ENCODE measurements around the gene PACSIN2.

The PACSIN2 gene

GRCh38 chr22:42891008-42891407 is 123.9 kb downstream of the PACSIN2 start:
- H3K4me3 ChIP-seq (ENCODE audit: low read depth, low read length): no peak overlapping the region
- no peak for DNase-seq (ENCODE audit: low read depth)
- no peak for TF ChIP-seq CTCF (IDR thresholded peaks at IDR 0.05; ENCODE audit: insufficient read depth, low read depth, low read length, missing control alignments)

- peak overlapping the region; percentile 50 for H3K4me3 ChIP-seq (ENCODE audit: low read depth, low read length)
- TF ChIP-seq CTCF (IDR thresholded peaks at IDR 0.05; ENCODE audit: insufficient read depth, low read depth, low read length, missing control alignments): no peak
- peak; percentile 94 for DNase-seq (ENCODE audit: low read depth)
These were observed 125.6 kb downstream of the PACSIN2 start for GRCh38 chr22:42889304-42889703.

- no peak for DNase-seq (ENCODE audit: low read depth)
- H3K4me3 ChIP-seq (ENCODE audit: low read depth, low read length): no peak overlapping the region
- TF ChIP-seq CTCF (IDR thresholded peaks at IDR 0.05; ENCODE audit: insufficient read depth, low read depth, low read length, missing control alignments): no peak
These were observed 127.1 kb downstream of the PACSIN2 start for GRCh38 chr22:42887523-42888507.

- H3K4me3 ChIP-seq (ENCODE audit: low read depth, low read length): no peak overlapping the region
- DNase-seq (ENCODE audit: low read depth): no peak
- TF ChIP-seq CTCF (IDR thresholded peaks at IDR 0.05; ENCODE audit: insufficient read depth, low read depth, low read length, missing control alignments): no peak
These were observed 127.8 kb downstream of the PACSIN2 start for GRCh38 chr22:42887120-42887519.

- no peak for DNase-seq (ENCODE audit: low read depth)
- TF ChIP-seq CTCF (IDR thresholded peaks at IDR 0.05; ENCODE audit: insufficient read depth, low read depth, low read length, missing control alignments): no peak
- no peak overlapping the region for H3K4me3 ChIP-seq (ENCODE audit: low read depth, low read length)
These were observed 129.5 kb downstream of the PACSIN2 start for GRCh38 chr22:42885446-42885845.

- DNase-seq (ENCODE audit: low read depth): no peak
- H3K4me3 ChIP-seq (ENCODE audit: low read depth, low read length): no peak overlapping the region
- no peak for TF ChIP-seq CTCF (IDR thresholded peaks at IDR 0.05; ENCODE audit: insufficient read depth, low read depth, low read length, missing control alignments)
These were observed 130.2 kb downstream of the PACSIN2 start for GRCh38 chr22:42884616-42885375.
